ENCODE results near the gene CAPN9.

Gene CAPN9

DNA sequence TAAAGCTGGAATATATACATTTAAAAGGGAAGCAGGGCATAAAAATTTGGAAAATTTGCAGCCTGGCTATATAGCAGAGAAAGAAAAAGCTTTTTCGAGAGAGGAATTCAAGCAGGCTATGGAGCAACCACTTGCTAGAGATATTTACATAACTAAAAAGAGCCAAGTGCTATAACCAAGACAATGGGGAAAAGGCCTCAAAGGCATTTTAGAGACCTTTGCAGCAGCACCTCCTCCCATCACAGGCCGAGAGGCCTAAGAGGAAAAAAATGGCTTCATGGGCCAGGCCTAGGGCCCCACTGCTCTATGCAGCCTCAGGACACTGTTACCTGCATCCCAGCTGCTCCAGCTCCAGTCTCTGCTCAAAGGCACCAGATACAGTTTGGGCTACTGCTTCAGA, 37.0 kb downstream of the CAPN9 start:
- H3K4me3 ChIP-seq (replicated peaks; ENCODE audit: low read depth, low read length), result no peak overlapping the region
- TF ChIP-seq, protein P1, sequence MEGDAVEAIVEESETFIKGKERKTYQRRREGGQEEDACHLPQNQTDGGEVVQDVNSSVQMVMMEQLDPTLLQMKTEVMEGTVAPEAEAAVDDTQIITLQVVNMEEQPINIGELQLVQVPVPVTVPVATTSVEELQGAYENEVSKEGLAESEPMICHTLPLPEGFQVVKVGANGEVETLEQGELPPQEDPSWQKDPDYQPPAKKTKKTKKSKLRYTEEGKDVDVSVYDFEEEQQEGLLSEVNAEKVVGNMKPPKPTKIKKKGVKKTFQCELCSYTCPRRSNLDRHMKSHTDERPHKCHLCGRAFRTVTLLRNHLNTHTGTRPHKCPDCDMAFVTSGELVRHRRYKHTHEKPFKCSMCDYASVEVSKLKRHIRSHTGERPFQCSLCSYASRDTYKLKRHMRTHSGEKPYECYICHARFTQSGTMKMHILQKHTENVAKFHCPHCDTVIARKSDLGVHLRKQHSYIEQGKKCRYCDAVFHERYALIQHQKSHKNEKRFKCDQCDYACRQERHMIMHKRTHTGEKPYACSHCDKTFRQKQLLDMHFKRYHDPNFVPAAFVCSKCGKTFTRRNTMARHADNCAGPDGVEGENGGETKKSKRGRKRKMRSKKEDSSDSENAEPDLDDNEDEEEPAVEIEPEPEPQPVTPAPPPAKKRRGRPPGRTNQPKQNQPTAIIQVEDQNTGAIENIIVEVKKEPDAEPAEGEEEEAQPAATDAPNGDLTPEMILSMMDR (IDR thresholded peaks at IDR 0.05; ENCODE audit: low read depth, low read length, missing control alignments), result no peak
- DNase-seq (ENCODE audit: extremely low read depth, low read depth), result no peak

DNA sequence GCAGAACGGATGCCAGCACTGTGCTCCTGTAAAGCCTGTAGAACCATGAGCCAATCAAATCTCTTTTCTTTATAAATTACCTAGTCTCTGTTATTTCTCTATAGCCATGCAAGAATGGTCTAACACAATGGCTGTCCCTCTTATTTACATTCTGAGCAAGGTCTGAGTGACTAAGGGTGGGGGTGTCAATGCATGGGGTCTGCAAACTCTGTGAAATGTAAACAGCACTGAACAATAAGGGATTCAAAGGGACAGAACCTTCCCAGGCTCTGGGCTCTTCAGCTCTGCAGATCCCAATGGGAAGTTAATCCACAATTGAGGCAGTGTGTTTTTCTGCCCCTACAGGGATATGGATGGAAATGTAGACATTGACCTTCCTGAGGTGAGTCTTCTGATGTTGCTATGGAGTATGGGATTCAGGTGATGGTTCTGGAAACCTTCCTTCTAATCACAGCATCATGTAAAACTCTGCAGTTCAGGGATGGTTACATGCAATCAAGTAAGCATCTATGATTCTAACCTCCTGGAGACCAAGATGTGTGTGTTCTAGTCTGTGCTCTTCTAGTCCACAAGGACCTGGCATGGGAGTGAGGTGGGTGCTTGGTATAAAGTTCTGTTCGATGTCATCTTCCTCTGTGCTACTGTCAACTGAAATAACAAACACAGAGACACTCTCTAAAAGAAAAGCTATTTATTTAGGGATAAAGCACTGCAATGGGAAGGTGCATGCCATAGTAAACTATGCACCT, 38.6 kb downstream of the CAPN9 start:
- no peak for DNase-seq (ENCODE audit: extremely low read depth, low read depth)
- no peak overlapping the region for H3K4me3 ChIP-seq (replicated peaks; ENCODE audit: low read depth, low read length)
- TF ChIP-seq, protein P1 (IDR thresholded peaks at IDR 0.05; ENCODE audit: low read depth, low read length, missing control alignments), result no peak

DNA sequence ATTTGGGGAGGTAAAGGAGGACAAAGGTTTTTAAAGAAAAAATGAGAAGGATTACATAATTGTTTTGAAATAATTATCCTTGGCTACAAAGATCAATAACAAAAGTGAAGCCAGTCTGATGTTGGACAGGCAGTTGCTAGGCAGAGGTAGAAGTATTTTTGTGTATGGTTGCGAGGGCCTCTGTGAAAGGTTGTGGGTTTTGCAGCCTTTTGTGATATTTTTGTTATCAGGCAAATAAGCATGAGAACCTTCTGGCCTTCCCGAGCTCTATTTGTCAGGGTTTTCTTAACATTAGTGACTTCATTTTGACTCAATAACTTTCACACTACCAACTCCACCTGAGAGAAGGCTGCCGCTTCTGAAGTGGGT, 39.2 kb downstream of the CAPN9 start:
- no peak for DNase-seq (ENCODE audit: extremely low read depth, low read depth)
- H3K4me3 ChIP-seq (replicated peaks; ENCODE audit: low read depth, low read length), result no peak overlapping the region
- TF ChIP-seq, protein P1 (IDR thresholded peaks at IDR 0.05; ENCODE audit: low read depth, low read length, missing control alignments), result no peak

DNA sequence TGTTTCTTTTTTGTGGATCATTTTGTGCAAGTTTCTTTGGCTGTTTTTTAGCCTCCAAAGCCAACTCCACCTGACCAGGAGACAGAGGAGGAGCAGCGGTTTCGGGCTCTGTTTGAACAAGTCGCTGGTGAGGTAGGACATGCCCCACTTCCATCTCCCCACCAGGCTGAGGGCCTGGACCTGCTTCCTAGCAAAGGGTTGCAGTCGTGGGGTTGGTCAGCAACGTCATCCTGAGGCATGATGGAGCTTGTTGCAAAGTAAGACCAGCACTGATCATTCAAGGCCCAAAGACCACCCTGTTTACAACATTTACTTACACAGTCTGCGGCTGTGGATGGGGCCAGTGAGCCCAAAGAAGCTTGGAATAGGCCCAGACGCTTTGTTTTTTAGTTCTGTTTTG, 40.3 kb downstream of the CAPN9 start:
- H3K4me3 ChIP-seq (replicated peaks; ENCODE audit: low read depth, low read length), result no peak overlapping the region
- TF ChIP-seq, protein P1 (IDR thresholded peaks at IDR 0.05; ENCODE audit: low read depth, low read length, missing control alignments), result no peak
- DNase-seq (ENCODE audit: extremely low read depth, low read depth), result no peak

DNA sequence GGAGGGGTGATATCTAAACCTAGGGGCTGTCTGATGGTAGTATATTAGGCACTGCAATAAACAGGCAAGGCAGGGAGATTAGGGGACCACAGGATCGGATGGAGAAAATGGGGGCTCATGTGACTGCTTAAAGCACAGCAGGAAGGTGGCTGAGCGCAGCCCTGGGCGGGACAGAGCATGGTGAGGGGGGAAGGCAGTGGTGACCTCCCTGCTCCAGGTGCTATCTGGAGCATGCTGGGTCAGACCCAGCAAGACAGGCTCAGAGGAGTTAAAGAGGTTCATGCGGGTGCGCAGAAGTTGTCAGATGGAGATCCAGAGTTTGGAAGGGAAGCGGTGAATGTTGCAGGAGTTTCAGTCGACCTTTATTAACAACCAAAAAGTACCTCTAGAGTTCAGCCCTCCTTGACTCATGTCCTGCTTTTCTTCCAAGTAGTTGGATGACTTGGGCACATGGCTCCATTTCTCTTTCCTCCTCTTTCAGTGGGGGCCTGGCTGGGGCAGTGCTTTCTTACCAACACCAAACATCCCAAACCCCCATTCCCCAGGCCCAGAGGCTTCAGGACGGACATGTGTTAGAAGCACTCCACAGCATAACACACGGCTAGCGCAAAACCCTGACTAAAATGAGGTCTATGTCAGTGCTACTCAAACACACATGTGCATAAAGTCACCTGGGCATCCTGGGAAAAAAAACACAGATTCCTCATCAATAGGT, 41.5 kb downstream of the CAPN9 start:
- H3K4me3 ChIP-seq (replicated peaks; ENCODE audit: low read depth, low read length), result no peak overlapping the region
- TF ChIP-seq, protein P1 (IDR thresholded peaks at IDR 0.05; ENCODE audit: low read depth, low read length, missing control alignments), result no peak
- DNase-seq (ENCODE audit: extremely low read depth, low read depth), result no peak

DNA sequence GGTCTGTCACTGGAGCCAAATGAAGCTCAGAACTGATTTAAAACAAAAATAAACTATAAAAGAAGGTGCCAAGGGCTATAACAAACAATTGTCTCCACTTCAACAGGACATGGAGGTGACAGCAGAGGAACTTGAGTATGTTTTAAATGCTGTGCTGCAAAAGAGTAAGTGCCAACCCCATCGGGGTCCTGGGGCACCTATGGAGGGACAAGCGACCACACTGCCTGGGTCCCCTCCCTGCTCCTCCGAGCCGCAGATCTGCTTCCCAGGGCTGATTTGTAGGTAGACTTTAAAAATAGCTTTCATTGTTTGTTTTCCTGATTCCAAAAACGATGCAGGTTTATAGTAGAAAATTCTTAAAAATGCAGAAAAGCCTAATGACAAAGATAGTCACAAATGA, 42.8 kb downstream of the CAPN9 start:
- no peak overlapping the region for H3K4me3 ChIP-seq (replicated peaks; ENCODE audit: low read depth, low read length)
- TF ChIP-seq, protein P1 (IDR thresholded peaks at IDR 0.05; ENCODE audit: low read depth, low read length, missing control alignments), result no peak
- no peak for DNase-seq (ENCODE audit: extremely low read depth, low read depth)

All from HFF-Myc (cell line).